Dermis microvascular lymphatic vessel endothelial cell (primary cell): ENCODE data around the gene ACSL3. TPM values are rescaled to one million over a fixed set of nuclear protein-coding genes. Genes with fewer than 3 reads are reported as not detected.
"Not testable (repeated sequence)": the region's sequence is repeated elsewhere in the genome, so short reads cannot be mapped to it uniquely, and the experiment has no call there.

Experiments used
- DNase-seq, 2 donors: peaks; one replicate each; pipeline versions ENCODE4 v3.0.0 to v3.0.0-alpha.2; 2010; ENCODE audit warnings: low read depth in 2 of 2
- total RNA-seq: library from RNA; depleted of rRNA; stranded (reverse); fragments of >200 nt; gene quantifications from 2 replicates; pipeline ENCODE4 v1.2.1, GENCODE V29; 2014

The ACSL3 gene
- total RNA-seq, 1 donor from 2014 or later: 105 TPM

- DNase-seq: no peak
These were observed 8.7 kb upstream of the ACSL3 start for GRCh38 chr2:222851956-222852617.

GRCh38 chr2:222854773-222855700 lies 5.8 kb upstream of the ACSL3 start:
- DNase-seq: no peak

GRCh38 chr2:222859786-222860612 lies 837 bp upstream of the ACSL3 start:
- peak in 1 of 2 donors; percentile 76 for DNase-seq

GRCh38 chr2:222861411-222862105 lies 722 bp downstream of the ACSL3 start:
- no peak for DNase-seq

GRCh38 chr2:222862106-222862908 lies 1.5 kb downstream of the ACSL3 start:
- DNase-seq: peak in 1 of 2 donors; percentile 51

GRCh38 chr2:222862909-222863544 lies 2.2 kb downstream of the ACSL3 start:
- no peak for DNase-seq

- peak in 1 of 2 donors; percentile 39 for DNase-seq
These were observed 3.5 kb downstream of the ACSL3 start for GRCh38 chr2:222864296-222864695.

GRCh38 chr2:222865301-222865700 lies 4.5 kb downstream of the ACSL3 start:
- DNase-seq: no peak

GRCh38 chr2:222866358-222866960 lies 5.6 kb downstream of the ACSL3 start:
- DNase-seq: no peak

- not testable (repeated sequence) for DNase-seq
These were observed 7.9 kb downstream of the ACSL3 start for GRCh38 chr2:222868560-222869251.

GRCh38 chr2:222869252-222869560 lies 8.4 kb downstream of the ACSL3 start:
- DNase-seq: no peak

GRCh38 chr2:222871291-222871690 lies 10.5 kb downstream of the ACSL3 start:
- DNase-seq: no peak

- DNase-seq: no peak
These were observed 11.7 kb downstream of the ACSL3 start for GRCh38 chr2:222872551-222872950.

GRCh38 chr2:222875482-222875881 lies 14.6 kb downstream of the ACSL3 start:
- DNase-seq: no peak

- no peak for DNase-seq
These were observed 16.1 kb downstream of the ACSL3 start for GRCh38 chr2:222876947-222877346.

- DNase-seq: no peak
These were observed 16.9 kb downstream of the ACSL3 start for GRCh38 chr2:222877556-222878300.

GRCh38 chr2:222878301-222878876 lies 17.6 kb downstream of the ACSL3 start:
- DNase-seq: no peak
